Smooth muscle cell of the coronary artery (primary cell): Measurements from ENCODE around the gene POLR2J3. TPM values are rescaled to one million over a fixed set of nuclear protein-coding genes. Genes with fewer than 3 reads are reported as not detected.

Experiments
- total RNA-seq: library from RNA; depleted of rRNA; stranded (reverse); fragments of >200 nt; gene quantifications from 2 replicates; pipeline ENCODE4 v1.2.3, GENCODE V29; 2014; ENCODE audit warnings: low replicate concordance

The POLR2J3 gene
- 18.1 and 20.4 TPM in 2 replicates for total RNA-seq

GRCh38 chr7:102572261-102573239, at the start of gene POLR2J3:
TSS of gene POLR2J3 (minus strand) at chr7:102572583. CDS start at chr7:102572521, 62 bp downstream.

GRCh38 chr7:102616507-102617125, 44.2 kb upstream of the POLR2J3 start, which contains the start of gene RASA4:
TSS of gene RASA4 (minus strand) at chr7:102616756. CDS start at chr7:102616689, 67 bp downstream.

GRCh38 chr7:102550808-102551422, 21.5 kb downstream of the POLR2J3 start, which contains the start of gene SPDYE2:
TSS of gene SPDYE2 (plus strand) at chr7:102551226. CDS start at chr7:102553256, 2,030 bp downstream.

GRCh38 chr7:102543596-102543995, 28.8 kb downstream of the POLR2J3 start, which contains the start of gene UPK3BL2:
TSS of gene UPK3BL2 (minus strand) at chr7:102543696. CDS start at chr7:102543636, 60 bp downstream.

GRCh38 chr7:102517550-102518147, 54.7 kb downstream of the POLR2J3 start, which contains the start of gene RASA4B:
TSS of gene RASA4B (minus strand) at chr7:102517777. CDS start at chr7:102517710, 67 bp downstream.

Other genes with a start within 250 kb of the POLR2J3 start
- 0.23 TPM in 1 of 2 replicates, not detected in the other for gene SPDYE6, start 216.1 kb downstream of the POLR2J3 start, total RNA-seq
- gene PRKRIP1, start 176.2 kb downstream of the POLR2J3 start, total RNA-seq = 6.4 and 13.1 TPM in 2 replicates
- gene ORAI2, start 139.0 kb downstream of the POLR2J3 start, total RNA-seq = 31.8 and 62.2 TPM in 2 replicates
- 8.7 and 10.5 TPM in 2 replicates for gene ALKBH4, start 107.7 kb downstream of the POLR2J3 start, total RNA-seq
- 15.2 and 25.8 TPM in 2 replicates for gene LRWD1, start 107.6 kb downstream of the POLR2J3 start, total RNA-seq
- 16.1 and 41.7 TPM in 2 replicates for gene POLR2J, start 93.7 kb downstream of the POLR2J3 start, total RNA-seq
- 2.0 and 5.7 TPM in 2 replicates for gene RASA4B, start 54.8 kb downstream of the POLR2J3 start, total RNA-seq
- gene UPK3BL2, start 28.9 kb downstream of the POLR2J3 start, total RNA-seq = 1.3 and 2.2 TPM in 2 replicates
- gene SPDYE2, start 21.4 kb downstream of the POLR2J3 start, total RNA-seq = 0.12 TPM in 1 of 2 replicates, not detected in the other
- 5.5 and 29.2 TPM in 2 replicates for gene RASA4, start 44.2 kb upstream of the POLR2J3 start, total RNA-seq
- gene UPK3BL1, start 70.2 kb upstream of the POLR2J3 start, total RNA-seq = 5.4 and 6.2 TPM in 2 replicates
- 0.12 TPM in 1 of 2 replicates, not detected in the other for gene SPDYE2B, start 77.7 kb upstream of the POLR2J3 start, total RNA-seq
- 1.9 and 2.0 TPM in 2 replicates for gene POLR2J2, start 99.1 kb upstream of the POLR2J3 start, total RNA-seq
- gene FAM185A, start 176.4 kb upstream of the POLR2J3 start, total RNA-seq = 7.3 and 8.8 TPM in 2 replicates